OCI-LY1 (cell line): ENCODE measurements around the gene MTHFD1.

ENCODE experiments used
- CTCF ChIP-seq: fragments of 200-600 bp; sonication (generic), shearing (Covaris generic); IDR thresholded peaks from 2 replicates; pipeline ENCODE4 v1.5.1; 2017; ENCODE audit warnings: mild to moderate bottlenecking, antibody characterized with exemption, low read length, moderate library complexity, mixed read lengths
- EZH2 ChIP-seq: fragments of 200-600 bp; sonication (generic), shearing (Covaris generic); IDR thresholded peaks from 2 replicates; pipeline ENCODE4 v1.8.0; 2017; ENCODE audit warnings: borderline replicate concordance, mixed run types, mild to moderate bottlenecking, antibody characterized with exemption, low read length, moderate library complexity, mixed read lengths

GRCh38 chr14:64405295-64405694 is 17.1 kb downstream of the MTHFD1 start:
- TF ChIP-seq CTCF (no peak), EZH2 (no peak)
